GM23338 (cell line): ENCODE measurements around the gene ADGRB3. TPM values are rescaled to one million over a fixed set of nuclear protein-coding genes. Genes with fewer than 3 reads are reported as not detected.
A peak's percentile ranks its signal among the peaks of the same experiment; 100 is the strongest.

Experiments used
- ATAC-seq: fragments of 200-7000 bp; cut with Tn5 transposase; 3 replicates; pipeline ENCODE4 v1.9.1; 2020
- DNase-seq: peaks from one replicate; pipeline ENCODE4 v3.0.0-alpha.2; 2015; ENCODE audit warnings: low spot score
- H2AFZ ChIP-seq: fragments of 200-600 bp; sonication (generic); 2 replicates; pipeline ENCODE4 v1.8.0; 2016; ENCODE audit warnings: antibody characterized with exemption, mild to moderate bottlenecking, moderate library complexity
- H3F3A ChIP-seq: fragments of 200-600 bp; sonication (generic); replicated peaks from 2 replicates; pipeline ENCODE4 v1.8.0; 2017; ENCODE audit warnings: antibody characterized with exemption, mixed run types, low read depth
- H3K27ac ChIP-seq: fragments of 200-600 bp; sonication (generic); 2 replicates; pipeline ENCODE4 v1.6.1; 2016; ENCODE audit warnings: low read depth
- H3K27me3 ChIP-seq: fragments of 200-600 bp; sonication (generic); 2 replicates; pipeline ENCODE4 v1.8.0; 2016; ENCODE audit warnings: mild to moderate bottlenecking, mixed run types, moderate library complexity; ENCODE audit not compliant: insufficient read depth
- H3K36me3 ChIP-seq: fragments of 200-600 bp; sonication (generic); 2 replicates; pipeline ENCODE4 v1.8.0; 2016; ENCODE audit warnings: mild to moderate bottlenecking; ENCODE audit not compliant: insufficient read depth
- H3K4me1 ChIP-seq: fragments of 200-600 bp; sonication (generic); 2 replicates; pipeline ENCODE4 v1.8.0; 2016; ENCODE audit warnings: mild to moderate bottlenecking, moderate library complexity; ENCODE audit not compliant: insufficient read depth
- H3K4me2 ChIP-seq: fragments of 200-600 bp; sonication (generic); 2 replicates; pipeline ENCODE4 v1.7.1; 2017; ENCODE audit warnings: mixed run types
- H3K4me3 ChIP-seq: fragments of 200-600 bp; sonication (generic); 2 replicates; pipeline ENCODE4 v1.6.1; 2016; ENCODE audit warnings: mixed run types
- H3K79me2 ChIP-seq: fragments of 200-600 bp; sonication (generic); replicated peaks from 2 replicates; pipeline ENCODE4 v1.8.0; 2017; ENCODE audit warnings: mild to moderate bottlenecking; ENCODE audit not compliant: insufficient read depth
- H3K9me2 ChIP-seq: fragments of 200-600 bp; sonication (generic); 2 replicates; pipeline ENCODE4 v1.8.0; 2017; ENCODE audit not compliant: insufficient read depth
- H4K20me1 ChIP-seq: fragments of 200-600 bp; sonication (generic); replicated peaks from 2 replicates; pipeline ENCODE4 v1.8.0; 2017; ENCODE audit warnings: mild to moderate bottlenecking; ENCODE audit not compliant: insufficient read depth
- H3K27ac Mint-ChIP-seq: 2 replicates; pipeline ENCODE4 v1.8.0; 2020; ENCODE audit warnings: inconsistent platforms, mild to moderate bottlenecking, moderate library complexity, mixed read lengths
- H3K27me3 Mint-ChIP-seq: 3 replicates; pipeline ENCODE4 v1.8.0; 2022; ENCODE audit warnings: low read depth, mild to moderate bottlenecking, moderate library complexity, mixed read lengths, inconsistent platforms; ENCODE audit not compliant: insufficient read depth, poor library complexity
- H3K36me3 Mint-ChIP-seq: 3 replicates; pipeline ENCODE4 v1.8.0; 2021; ENCODE audit warnings: low read depth, mild to moderate bottlenecking, inconsistent platforms, moderate library complexity, mixed read lengths
- H3K4me1 Mint-ChIP-seq: 3 replicates; pipeline ENCODE4 v1.8.0; 2020; ENCODE audit warnings: mild to moderate bottlenecking, inconsistent platforms, mixed read lengths
- H3K4me3 Mint-ChIP-seq: 3 replicates; pipeline ENCODE4 v1.8.0; 2021; ENCODE audit warnings: moderate library complexity, mild to moderate bottlenecking, inconsistent platforms, mixed read lengths
- H3K9me3 Mint-ChIP-seq: 3 replicates; pipeline ENCODE4 v1.8.0; 2020; ENCODE audit warnings: moderate library complexity, mild to moderate bottlenecking, inconsistent platforms, mixed read lengths
- CREB1 ChIP-seq: fragments of 250-450 bp; sonication (Bioruptor Pico); IDR thresholded peaks from 2 replicates; pipeline ENCODE4 v1.5.0; 2020; ENCODE audit warnings: low read depth, mild to moderate bottlenecking, moderate library complexity
- CTCF ChIP-seq, 2 experiments: fragments of 200-600 bp in 1 of 2; sonication (generic) in 1 of 2; conservative IDR thresholded peaks; 2 replicates each; pipeline versions ENCODE4 v1.5.1 to v1.6.1; 2016 to 2017; ENCODE audit warnings: antibody characterized with exemption in 2 of 2, low read depth in 2 of 2, mild to moderate bottlenecking in 2 of 2, moderate library complexity in 1 of 2
- ETS1 ChIP-seq: IDR thresholded peaks from 2 replicates; pipeline ENCODE4 v1.6.1; 2016; ENCODE audit warnings: antibody characterized with exemption
- EZH2 ChIP-seq: fragments of 200-600 bp; sonication (generic); IDR thresholded peaks from one replicate; pipeline ENCODE4 v1.8.0; 2017; ENCODE audit warnings: antibody characterized with exemption, mild to moderate bottlenecking, low read depth; ENCODE audit not compliant: unreplicated experiment
- EZH2phosphoT487 ChIP-seq: fragments of 200-600 bp; sonication (generic); IDR thresholded peaks from one replicate; pipeline ENCODE4 v1.8.1; 2018; ENCODE audit warnings: antibody characterized with exemption; ENCODE audit not compliant: unreplicated experiment
- JUNB ChIP-seq: IDR thresholded peaks from one replicate; pipeline ENCODE4 v1.6.1; 2016; ENCODE audit warnings: antibody characterized with exemption; ENCODE audit not compliant: unreplicated experiment
- NANOG ChIP-seq: IDR thresholded peaks from 2 replicates; pipeline ENCODE4 v1.6.1; 2016; ENCODE audit warnings: antibody characterized with exemption, borderline replicate concordance
- POLR2AphosphoS5 ChIP-seq: IDR thresholded peaks from 2 replicates; pipeline ENCODE4 v1.6.1; 2016; ENCODE audit warnings: antibody characterized with exemption, low read depth
- REST ChIP-seq: IDR thresholded peaks from one replicate; pipeline ENCODE4 v1.6.1; 2018; ENCODE audit warnings: antibody characterized with exemption; ENCODE audit not compliant: unreplicated experiment
- STAT1 ChIP-seq: IDR thresholded peaks from one replicate; pipeline ENCODE4 v1.6.1; 2016; ENCODE audit warnings: antibody characterized with exemption; ENCODE audit not compliant: unreplicated experiment
- ZNF114 ChIP-seq: fragments of 250-450 bp; sonication (Bioruptor Pico); IDR thresholded peaks from 2 replicates; pipeline ENCODE4 v1.5.0; 2020; ENCODE audit warnings: mild to moderate bottlenecking, moderate library complexity
- ZNF331 ChIP-seq: fragments of 250-450 bp; sonication (Bioruptor Pico); IDR thresholded peaks from 2 replicates; pipeline ENCODE4 v1.5.0; 2020; ENCODE audit warnings: low read depth, mild to moderate bottlenecking, moderate library complexity
- ZNF462 ChIP-seq: fragments of 250-450 bp; sonication (Bioruptor Pico); IDR thresholded peaks from 2 replicates; pipeline ENCODE4 v1.5.0; 2020; ENCODE audit warnings: mild to moderate bottlenecking, moderate library complexity
- polyA plus RNA-seq: library from polyadenylated mRNA; unstranded; fragments of >200 nt; fragmentation: Nextera tagmentation; extraction: Ambion mirVana; gene quantifications from 2 replicates; pipeline ENCODE4 v1.2.1, GENCODE V29; 2016
- total RNA-seq: library from RNA; depleted of rRNA; stranded (reverse); fragments of >200 nt; shearing (Covaris generic); gene quantifications from 2 replicates; pipeline ENCODE4 v1.2.3, GENCODE V29; 2014

Gene ADGRB3
- total and polyA plus RNA-seq, 2 experiments from 2014 or later = 0.92 to 4.0 TPM

GRCh38 chr6:69098910-69099309 is 463.8 kb downstream of the ADGRB3 start:
- H3K27ac Mint-ChIP-seq = no peak overlapping the region
- DNase-seq (peak; percentile 8), ATAC-seq (no peak)
- Histone ChIP-seq H3K4me2 (no peak overlapping the region), H3K4me3 (no peak overlapping the region), H3K27me3 (no peaks in the 10 kb centered on the region), H3K9me2 (no peaks in the 10 kb centered on the region), H4K20me1 (no peaks in the 10 kb centered on the region), H3K79me2 (no peaks in the 10 kb centered on the region), H3K27ac (no peak overlapping the region), H3F3A (no peaks in the 10 kb centered on the region), H2AFZ (no peak overlapping the region), H3K36me3 (no peaks in the 10 kb centered on the region), H3K4me1 (no peaks in the 10 kb centered on the region)
- no peaks in the 10 kb centered on the region for H3K27me3 Mint-ChIP-seq
- peaks cover 4% of the 10 kb centered on the region; the same call in 1 of the 3 replicates for H3K4me1 Mint-ChIP-seq
- H3K9me3 Mint-ChIP-seq = no peaks in the 10 kb centered on the region
- TF ChIP-seq STAT1 = no peak
- no peak; a peak in 1 of 4 replicates for TF ChIP-seq CTCF (conservative IDR thresholded peaks at IDR 0.05; ENCODE audit: low read depth in 2 of 2)
- TF ChIP-seq NANOG = no peak
- TF ChIP-seq EZH2 = no peak
- TF ChIP-seq ZNF462 = no peak
- TF ChIP-seq JUNB = no peak
- no peak for TF ChIP-seq EZH2phosphoT487
- TF ChIP-seq POLR2AphosphoS5 = no peak
- TF ChIP-seq CREB1 (CRISPR knock-in tag) = no peak
- no peak for TF ChIP-seq ZNF331 (CRISPR knock-in tag)
- no peak for TF ChIP-seq ZNF114 (CRISPR knock-in tag)
- no peak for TF ChIP-seq REST
- TF ChIP-seq ETS1 = no peak
- no peaks in the 10 kb centered on the region for H3K36me3 Mint-ChIP-seq
- H3K4me3 Mint-ChIP-seq = no peak overlapping the region
